Tibial nerve (tissue), 4 donors: ENCODE results near the gene LRRC8C.

Experiments
- EP300 ChIP-seq, 2 donors: sonication (generic); formaldehyde crosslinking; IDR thresholded peaks; one replicate each; pipeline ENCODE4 v1.6.1; 2017; ENCODE audit warnings: antibody characterized with exemption in 2 of 2, mild to moderate bottlenecking in 1 of 2
- POLR2A ChIP-seq, 2 donors: fragments of 450-650 bp; IDR thresholded peaks; one replicate each; pipeline ENCODE4 v1.6.1; 2017; ENCODE audit warnings: antibody characterized with exemption in 2 of 2, mild to moderate bottlenecking in 2 of 2, moderate library complexity in 2 of 2
- TF ChIP-seq, protein P1 (sequence below), 5 experiments: fragments of 200-600 bp in 3 of 5; fragments of 450-650 bp in 2 of 5; sonication (generic) in 3 of 5; IDR thresholded peaks; one replicate each; pipeline ENCODE4 v1.5.1; 2016 to 2019; ENCODE audit warnings: antibody characterized with exemption in 5 of 5, mild to moderate bottlenecking in 3 of 5, moderate library complexity in 2 of 5

DNA sequence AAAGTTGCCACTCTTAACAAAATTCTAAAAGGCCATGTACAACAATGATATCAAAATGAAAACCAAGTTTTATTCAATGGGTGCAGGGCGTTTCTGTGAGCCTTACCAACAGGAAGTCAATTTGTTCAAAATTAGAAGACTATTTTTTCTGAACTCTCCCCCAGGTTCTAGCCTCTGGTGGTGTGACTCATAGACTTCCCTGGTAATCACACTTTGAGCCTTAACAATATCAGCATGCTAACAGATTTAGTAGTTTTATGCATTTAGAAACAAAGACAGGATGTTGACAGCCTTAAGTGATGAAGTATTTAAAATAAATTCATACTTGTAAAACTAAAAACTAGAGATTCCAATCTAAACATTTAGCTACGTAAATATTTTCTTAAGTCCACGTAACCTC lies 88.4 kb downstream of the LRRC8C start:
- TF ChIP-seq POLR2A (IDR thresholded peaks at IDR 0.05) (no peak), EP300 (IDR thresholded peaks at IDR 0.05) (peak in 1 of 2 donors; percentile 29)
- TF ChIP-seq, protein P1, sequence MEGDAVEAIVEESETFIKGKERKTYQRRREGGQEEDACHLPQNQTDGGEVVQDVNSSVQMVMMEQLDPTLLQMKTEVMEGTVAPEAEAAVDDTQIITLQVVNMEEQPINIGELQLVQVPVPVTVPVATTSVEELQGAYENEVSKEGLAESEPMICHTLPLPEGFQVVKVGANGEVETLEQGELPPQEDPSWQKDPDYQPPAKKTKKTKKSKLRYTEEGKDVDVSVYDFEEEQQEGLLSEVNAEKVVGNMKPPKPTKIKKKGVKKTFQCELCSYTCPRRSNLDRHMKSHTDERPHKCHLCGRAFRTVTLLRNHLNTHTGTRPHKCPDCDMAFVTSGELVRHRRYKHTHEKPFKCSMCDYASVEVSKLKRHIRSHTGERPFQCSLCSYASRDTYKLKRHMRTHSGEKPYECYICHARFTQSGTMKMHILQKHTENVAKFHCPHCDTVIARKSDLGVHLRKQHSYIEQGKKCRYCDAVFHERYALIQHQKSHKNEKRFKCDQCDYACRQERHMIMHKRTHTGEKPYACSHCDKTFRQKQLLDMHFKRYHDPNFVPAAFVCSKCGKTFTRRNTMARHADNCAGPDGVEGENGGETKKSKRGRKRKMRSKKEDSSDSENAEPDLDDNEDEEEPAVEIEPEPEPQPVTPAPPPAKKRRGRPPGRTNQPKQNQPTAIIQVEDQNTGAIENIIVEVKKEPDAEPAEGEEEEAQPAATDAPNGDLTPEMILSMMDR (IDR thresholded peaks at IDR 0.05), result no peak
